Fibroblast of the aortic adventitia (primary cell): ENCODE data around the gene IGFN1. TPM values are rescaled to one million over a fixed set of nuclear protein-coding genes. Genes with fewer than 3 reads are reported as not detected.

ENCODE experiments used
- DNase-seq: peaks from one replicate; pipeline ENCODE4 v3.0.0-alpha.2; 2010; ENCODE audit warnings: low read depth
- H3K4me3 ChIP-seq: 2 replicates; pipeline ENCODE4 v1.5.1; 2011; ENCODE audit warnings: low read depth, mild to moderate bottlenecking, control low read depth, low read length, moderate library complexity
- total RNA-seq: library from RNA; depleted of rRNA; stranded (reverse); fragments of >200 nt; gene quantifications from 2 replicates; pipeline ENCODE4 v1.2.3, GENCODE V29; 2012; ENCODE audit warnings: low replicate concordance
- TF ChIP-seq, protein P1 (sequence below): IDR thresholded peaks from 2 replicates; pipeline ENCODE4 v1.5.1; 2011; ENCODE audit warnings: mild to moderate bottlenecking, low read length, control low read depth, inconsistent platforms; ENCODE audit not compliant: insufficient read depth

Gene IGFN1
- total RNA-seq, 1 donor: under 0.01 TPM

DNA sequence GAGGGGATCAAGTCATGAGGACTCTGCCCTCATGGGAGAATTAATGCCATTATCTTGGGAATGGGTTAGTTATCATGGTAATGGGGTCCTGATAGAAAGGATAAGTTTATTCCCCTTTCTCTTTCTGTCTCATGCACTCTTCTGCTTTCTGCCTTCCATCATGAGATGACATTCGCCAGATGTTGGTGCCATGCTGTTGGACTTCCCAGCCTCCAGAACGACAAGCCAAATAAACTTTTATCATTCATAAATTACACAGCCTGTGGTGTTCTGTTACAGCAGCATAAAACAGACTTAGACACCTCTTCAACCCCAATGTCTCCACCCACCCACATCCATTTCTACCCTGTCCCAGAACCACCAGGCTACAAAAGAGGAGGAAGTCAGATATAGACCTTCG is 11.9 kb upstream of the IGFN1 start:
- no peak for DNase-seq
- H3K4me3 ChIP-seq: no peak overlapping the region
- TF ChIP-seq, protein P1, sequence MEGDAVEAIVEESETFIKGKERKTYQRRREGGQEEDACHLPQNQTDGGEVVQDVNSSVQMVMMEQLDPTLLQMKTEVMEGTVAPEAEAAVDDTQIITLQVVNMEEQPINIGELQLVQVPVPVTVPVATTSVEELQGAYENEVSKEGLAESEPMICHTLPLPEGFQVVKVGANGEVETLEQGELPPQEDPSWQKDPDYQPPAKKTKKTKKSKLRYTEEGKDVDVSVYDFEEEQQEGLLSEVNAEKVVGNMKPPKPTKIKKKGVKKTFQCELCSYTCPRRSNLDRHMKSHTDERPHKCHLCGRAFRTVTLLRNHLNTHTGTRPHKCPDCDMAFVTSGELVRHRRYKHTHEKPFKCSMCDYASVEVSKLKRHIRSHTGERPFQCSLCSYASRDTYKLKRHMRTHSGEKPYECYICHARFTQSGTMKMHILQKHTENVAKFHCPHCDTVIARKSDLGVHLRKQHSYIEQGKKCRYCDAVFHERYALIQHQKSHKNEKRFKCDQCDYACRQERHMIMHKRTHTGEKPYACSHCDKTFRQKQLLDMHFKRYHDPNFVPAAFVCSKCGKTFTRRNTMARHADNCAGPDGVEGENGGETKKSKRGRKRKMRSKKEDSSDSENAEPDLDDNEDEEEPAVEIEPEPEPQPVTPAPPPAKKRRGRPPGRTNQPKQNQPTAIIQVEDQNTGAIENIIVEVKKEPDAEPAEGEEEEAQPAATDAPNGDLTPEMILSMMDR: no peak

DNA sequence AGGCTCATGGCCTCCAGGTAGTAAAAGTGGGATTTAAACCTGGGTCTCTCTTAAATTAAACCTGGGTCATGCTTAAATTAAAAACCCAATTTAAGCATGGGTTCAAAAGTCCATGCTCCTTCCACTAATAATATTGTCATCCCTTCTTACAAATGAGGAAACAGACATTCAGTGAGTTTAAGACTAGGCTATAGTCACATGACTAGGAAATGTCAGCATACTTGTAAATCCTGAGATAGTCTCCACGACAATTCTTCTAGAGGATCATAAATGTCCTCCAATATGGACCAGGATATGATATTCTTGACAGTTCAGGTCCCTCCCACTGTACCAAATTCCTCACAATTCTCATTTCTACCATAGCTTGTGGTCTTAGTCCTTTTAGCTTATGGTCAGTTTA is 10.5 kb upstream of the IGFN1 start:
- no peak for DNase-seq
- no peak overlapping the region for H3K4me3 ChIP-seq
- TF ChIP-seq, protein P1: no peak

DNA sequence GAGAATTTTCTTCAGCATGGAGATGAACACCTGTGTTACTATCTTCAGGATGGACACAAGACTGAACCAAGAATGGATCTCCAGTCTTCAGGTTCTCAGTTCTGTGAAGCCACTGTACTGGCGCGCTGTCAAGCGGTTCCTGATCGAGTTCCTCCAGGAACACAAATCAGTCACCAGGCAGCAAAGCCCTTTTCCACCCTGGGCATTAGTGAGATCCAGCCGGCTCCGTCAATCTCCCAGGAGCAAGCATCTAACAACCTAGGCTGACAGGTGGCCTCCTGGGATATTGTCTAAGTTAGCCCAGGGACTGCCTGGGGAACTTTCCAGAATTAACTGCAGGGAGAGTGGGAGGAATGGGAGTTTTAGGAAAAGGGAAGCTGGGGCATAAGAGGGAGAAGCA is 9.7 kb upstream of the IGFN1 start:
- no peak for DNase-seq
- TF ChIP-seq, protein P1: no peak
- H3K4me3 ChIP-seq: no peak overlapping the region

DNA sequence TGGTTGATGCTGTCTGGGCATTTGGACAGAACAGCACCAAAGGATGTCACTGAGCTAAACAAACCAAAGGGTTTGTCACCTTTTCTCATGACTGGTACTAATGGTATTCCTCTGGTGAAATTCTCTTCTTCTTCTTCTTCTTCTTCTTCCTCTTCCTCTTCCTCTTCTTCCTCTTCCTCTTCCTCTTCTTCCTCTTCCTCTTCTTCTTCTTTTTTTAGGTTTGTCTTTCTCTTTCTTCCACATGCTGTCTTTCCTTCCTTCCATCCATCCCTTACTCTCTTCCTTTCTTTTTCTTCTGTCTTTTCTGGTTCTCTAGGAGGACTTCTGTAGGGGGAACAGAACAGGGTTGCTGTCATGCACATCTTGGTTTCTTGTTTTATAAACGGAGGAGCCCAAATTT is 9.3 kb upstream of the IGFN1 start:
- TF ChIP-seq, protein P1: no peak
- DNase-seq: no peak
- H3K4me3 ChIP-seq: no peak overlapping the region

DNA sequence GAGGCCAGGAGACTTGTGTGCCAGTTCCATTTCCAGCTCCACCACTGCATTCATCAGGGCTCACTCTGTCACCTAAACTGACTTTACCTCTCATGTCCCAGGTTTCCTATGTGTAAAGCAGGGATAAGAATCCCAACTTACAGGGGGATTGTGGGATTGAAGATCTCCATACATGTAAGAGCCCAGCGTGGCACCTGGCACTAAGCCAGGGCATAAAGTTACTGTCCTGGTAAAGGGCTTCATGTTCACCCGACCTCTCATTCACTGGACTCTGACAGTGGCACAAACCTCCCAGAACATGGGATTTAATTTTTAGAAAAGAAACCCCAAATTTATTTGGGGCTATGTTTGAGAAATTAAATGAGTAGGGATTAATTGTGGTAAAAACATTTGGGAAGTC is 8.9 kb upstream of the IGFN1 start:
- H3K4me3 ChIP-seq: no peak overlapping the region
- TF ChIP-seq, protein P1: no peak
- no peak for DNase-seq

DNA sequence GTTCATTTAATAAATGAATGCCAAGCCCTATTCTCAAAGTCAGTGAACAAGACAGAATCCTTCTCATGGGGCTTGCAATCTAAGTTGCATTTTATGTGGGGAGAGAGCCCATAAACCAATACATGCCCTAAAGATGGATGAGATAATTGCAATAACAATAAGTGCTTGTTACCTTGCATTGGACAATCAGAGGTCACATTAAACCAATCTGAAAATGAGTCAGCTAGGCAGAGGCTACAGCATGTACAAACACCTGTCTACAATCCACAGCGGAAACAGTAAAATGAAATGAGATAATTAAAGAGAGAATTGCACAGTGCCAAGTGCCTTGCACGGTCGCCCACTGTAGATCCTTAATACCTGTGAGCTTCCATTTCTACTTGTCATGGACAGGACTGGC is 7.4 kb upstream of the IGFN1 start:
- H3K4me3 ChIP-seq: no peak overlapping the region
- TF ChIP-seq, protein P1: no peak

DNA sequence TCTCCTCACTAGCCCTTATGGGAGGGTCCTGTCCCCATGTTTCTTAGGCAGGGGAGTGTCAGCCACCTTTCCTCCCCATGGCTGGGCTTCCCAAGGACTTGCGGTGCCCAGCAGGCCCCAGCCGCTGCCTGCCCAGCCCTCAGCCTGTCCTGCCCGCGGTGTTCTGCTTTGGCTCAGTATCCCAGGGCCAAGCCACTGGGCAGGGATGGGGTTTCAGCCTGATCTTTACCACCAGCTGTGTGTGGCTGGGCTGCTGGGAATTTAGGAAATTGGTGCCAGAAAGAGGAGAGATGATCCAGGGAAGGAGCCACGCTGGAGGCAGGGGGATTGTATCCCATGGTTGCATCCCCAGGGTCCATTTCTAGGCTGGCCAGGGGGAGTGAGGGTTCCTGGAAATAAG is 6.9 kb upstream of the IGFN1 start:
- no peak overlapping the region for H3K4me3 ChIP-seq
- TF ChIP-seq, protein P1: no peak
- no peak for DNase-seq

More for the DNA sequence above, 7.4 kb upstream of the IGFN1 start:
- no peak for DNase-seq
